Middle frontal gyrus (tissue), 1 donor: ENCODE results near the gene GCG.

Source experiments
- DNase-seq: peaks from one replicate; pipeline ENCODE4 v3.0.0-alpha.2; 2015; ENCODE audit warnings: low spot score; ENCODE audit errors: extremely low spot score

GCG gene

GRCh38 chr2:162103443-162104009 is 48.5 kb downstream of the GCG start:
- no peak for DNase-seq

- no peak for DNase-seq
Measured at GRCh38 chr2:162100579-162100978, 51.5 kb downstream of the GCG start.

DNA sequence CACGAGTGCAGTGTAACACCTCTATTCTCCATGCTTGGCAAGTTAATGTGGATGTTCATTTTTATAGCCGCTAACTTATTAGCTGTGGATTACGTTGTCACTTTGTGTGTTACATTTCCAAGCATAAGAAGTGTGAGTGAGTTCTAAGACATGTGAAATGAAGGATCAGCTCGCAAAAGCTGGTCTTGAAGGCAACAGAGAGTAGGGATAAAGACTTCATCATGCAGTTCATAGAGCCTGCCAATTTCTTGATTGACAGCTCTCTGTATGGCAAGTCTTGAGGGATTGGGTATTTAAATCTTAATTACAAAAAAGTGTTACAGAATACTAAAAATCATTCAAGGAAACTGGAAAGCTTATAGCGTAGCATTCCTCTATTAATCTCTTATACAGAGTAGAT is 52.2 kb downstream of the GCG start:
- DNase-seq, result no peak
